Umbilical cord (tissue), 2 donors: ENCODE data around the gene MRPL48. TPM values are rescaled to one million over a fixed set of nuclear protein-coding genes. Genes with fewer than 3 reads are reported as not detected.
"Not testable (repeated sequence)": the region's sequence is repeated elsewhere in the genome, so short reads cannot be mapped to it uniquely, and the experiment has no call there.

Experiments used
- DNase-seq: peaks from one replicate; pipeline ENCODE4 v3.0.0-alpha.2; 2015; ENCODE audit warnings: low spot score
- total RNA-seq: library from RNA; depleted of rRNA; stranded (reverse); fragments of >200 nt; gene quantifications from one replicate; pipeline ENCODE4 v1.2.3, GENCODE V29; 2014; ENCODE audit warnings: low replicate concordance; ENCODE audit not compliant: insufficient read depth

Gene MRPL48
- 22.1 TPM for total RNA-seq

DNA sequence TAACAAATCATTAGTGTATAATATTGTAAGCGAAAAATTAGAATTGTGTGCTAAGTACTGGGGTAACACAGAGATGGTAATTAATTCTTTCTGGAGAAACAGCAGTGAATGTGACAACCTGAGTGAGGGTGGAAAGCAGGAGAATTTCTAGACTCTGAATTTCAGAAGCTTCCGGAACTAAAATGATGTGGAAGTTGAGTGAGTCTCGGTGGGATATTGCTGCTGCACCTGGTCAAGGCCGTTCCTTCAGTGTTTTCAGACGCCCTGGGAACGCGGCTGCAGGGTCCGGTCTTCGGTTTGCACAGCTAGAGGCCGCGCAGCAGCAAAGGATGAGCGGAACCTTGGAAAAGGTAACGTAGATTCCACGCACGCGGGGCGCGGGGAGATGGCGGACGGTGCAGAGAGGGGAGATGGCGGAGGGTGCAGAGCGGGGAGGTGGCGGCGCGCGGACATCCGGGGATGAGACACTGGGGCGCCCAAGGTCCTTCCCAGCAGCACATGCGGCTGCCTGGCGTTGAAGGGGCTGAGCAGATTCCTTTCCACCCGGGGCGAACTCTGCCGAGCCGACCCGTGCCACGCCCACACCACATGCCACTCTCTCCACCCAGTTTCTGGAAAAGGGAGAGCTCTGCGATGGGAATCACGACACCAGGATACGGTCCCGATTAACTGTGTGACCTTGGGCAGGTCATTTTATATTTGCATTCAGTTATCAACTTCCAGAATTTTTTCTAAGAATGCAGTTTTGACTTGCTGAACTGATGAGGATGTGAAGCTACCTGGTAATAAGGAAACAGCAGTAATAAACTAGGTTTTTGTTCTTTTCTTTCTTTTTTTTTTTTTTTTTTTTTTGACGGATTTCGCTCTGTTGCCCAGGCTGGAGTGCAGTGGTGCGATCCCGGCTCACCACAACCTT is at the start of gene MRPL48:
Gene MRPL48 (plus strand): TSS at position 232 of the 916 bp plus-strand sequence. CDS start 98 bp downstream, at position 330.
- DNase-seq: peak; percentile 96

DNA sequence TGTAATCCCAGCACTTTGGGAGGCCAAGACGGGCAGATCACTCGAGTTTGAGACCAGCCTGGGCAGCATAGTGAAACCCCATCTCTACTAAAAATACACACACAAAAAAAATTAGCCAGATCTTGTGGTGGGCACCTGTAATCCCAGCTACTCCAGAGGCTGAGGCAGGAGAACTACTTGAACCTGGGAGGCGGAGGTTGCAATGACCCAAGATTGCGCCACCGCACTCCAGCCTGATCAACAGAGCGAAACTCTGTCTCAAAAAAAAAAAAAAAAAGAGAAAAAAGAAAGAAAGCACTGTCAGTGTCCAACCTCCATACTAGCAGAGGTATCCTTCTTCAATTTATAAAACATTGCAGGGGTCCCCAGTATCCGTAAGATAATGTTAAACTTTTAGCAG is 44.6 kb upstream of the MRPL48 start:
- no peak for DNase-seq

DNA sequence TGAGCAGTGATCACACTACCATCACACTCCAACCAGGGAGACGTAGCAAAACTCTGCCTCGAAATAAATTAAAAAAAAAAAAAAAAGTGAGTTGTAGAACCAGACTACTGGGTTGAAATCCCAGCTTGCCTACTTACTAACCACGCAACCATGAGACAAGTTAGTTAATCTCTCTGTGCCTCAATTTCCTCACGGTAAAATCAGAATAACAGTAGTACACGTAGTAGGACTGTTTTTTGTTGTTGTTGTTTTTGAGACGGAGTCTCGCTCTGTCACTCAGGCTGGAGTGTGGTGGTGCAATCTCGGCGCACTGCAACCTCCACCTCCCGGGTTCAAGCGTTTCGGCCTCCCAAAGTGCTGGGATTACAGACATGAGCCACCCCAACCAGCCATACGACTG is 41.0 kb upstream of the MRPL48 start:
- DNase-seq: no peak

DNA sequence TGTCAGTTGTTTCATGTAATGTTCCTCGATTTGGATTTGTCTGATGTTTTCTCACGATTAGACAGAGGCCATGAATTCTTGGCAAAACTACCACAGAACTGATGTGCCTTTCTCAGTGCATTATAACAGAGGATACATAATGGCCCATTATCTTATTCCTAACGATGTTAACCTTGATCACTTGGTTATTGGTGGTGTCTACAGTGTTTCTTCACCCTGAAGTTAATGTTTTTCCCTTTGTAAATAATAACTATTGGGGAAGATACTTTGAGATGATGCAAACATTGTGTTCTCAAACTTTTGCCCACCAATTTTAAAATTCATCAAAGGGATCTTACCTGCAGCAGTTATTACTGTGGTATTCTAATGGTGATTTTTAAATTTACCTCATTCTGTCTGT is 39.9 kb upstream of the MRPL48 start:
- DNase-seq: no peak

DNA sequence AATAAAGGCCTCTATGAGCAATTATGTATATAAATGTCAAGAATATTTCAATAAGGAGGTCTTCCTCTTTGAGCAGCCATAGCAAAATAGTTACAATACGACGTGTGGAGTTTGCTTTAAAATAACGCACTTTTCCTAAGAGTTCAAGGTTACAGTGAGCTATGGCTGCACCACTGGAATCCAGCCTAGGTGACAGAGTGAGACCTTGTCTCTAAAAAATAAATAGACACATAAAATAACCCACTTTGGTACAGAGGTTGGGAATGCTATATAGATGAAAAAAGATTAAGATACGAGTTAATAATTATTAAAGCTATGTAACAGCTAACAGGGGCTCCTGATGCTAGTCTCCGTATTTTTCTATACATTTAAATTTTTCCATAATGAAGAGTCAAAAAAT is 39.4 kb upstream of the MRPL48 start:
- DNase-seq: no peak

DNA sequence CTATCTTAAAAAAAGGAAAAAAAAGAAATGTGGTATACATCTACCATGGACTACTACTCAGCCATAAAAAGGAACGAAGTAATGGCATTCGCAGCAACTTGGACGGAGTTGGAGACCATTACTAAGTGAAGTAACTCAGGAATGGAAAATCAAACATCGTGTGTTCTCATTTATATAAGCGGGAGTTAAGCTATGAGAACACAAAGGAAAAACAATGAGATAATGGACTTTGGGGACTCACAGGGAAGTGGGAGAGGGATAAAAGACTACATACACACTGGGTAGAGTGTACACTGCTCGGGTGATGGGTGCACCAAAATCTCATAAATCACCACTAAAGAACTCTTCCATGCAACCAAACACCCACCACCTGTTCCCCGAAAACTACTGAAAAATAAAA is 38.6 kb upstream of the MRPL48 start:
- DNase-seq: no peak

DNA sequence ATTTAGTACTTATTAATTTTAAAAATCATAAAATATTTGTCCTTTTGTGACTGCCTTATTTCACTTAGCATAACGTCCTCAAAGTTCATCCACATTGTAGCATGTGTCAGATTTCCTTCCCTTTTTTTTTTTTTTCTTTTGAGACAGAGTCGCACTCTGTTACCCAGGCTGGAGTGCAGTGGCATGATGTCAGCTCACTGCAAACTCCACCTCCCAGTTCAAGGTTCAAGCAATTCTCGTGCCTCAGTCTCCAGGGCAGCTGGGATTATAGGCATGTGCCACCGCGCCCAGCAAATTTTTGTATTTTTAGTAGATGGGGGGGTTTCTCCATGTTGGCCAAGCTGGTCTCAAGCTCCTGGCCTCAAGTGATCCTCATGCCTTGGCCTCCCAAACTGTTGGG is 37.4 kb upstream of the MRPL48 start:
- DNase-seq: no peak

DNA sequence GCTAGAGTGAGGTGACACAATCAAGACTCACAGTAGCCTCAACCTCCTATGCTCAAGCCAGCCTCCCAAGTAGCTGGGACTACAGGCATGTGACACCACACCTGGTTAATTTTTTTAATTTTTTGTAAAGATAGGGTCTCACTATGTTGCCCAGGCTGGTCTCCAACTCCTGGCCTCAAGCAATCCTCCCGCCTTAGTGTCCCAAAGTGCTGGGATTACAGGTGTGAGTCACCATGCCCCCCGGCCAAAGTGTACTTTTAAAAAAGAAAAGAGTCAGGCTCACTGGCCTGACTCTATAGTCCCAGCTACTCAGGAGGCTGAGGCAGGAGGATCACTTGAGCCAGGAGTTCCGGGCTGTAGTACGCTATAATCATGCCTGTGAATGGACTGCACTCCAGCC is 36.8 kb upstream of the MRPL48 start:
- not testable (repeated sequence) for DNase-seq

DNA sequence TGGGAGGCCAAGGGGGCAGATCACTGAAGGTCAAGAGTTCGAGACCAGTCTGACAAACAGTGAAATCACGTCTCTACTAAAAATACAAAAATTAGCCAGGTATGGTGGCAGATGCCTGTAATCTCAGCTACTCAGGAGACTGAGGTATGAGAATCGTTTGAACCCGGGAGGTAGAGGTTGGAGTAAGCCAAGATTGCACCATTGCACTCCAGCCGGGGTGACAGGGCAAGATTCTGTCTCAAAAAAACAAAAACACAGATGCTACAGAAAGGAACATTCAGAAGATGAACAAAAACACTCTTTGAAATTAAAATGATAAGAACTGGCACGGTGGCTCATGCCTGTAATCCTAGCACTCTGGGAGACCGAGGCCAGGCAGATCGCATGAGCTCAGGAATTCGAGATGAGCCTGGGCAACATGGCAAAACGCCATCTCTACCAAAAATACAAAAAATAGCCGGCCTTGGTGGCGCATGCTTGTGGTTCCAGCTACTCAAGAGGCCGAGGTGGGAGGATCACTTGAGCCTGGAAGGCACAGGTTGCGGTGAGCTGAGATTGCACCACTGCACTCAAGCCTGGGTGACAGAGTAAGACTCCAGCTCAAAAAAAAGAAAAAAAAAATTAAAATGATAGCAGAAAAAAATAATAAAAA is 35.3 kb upstream of the MRPL48 start:
- no peak for DNase-seq

DNA sequence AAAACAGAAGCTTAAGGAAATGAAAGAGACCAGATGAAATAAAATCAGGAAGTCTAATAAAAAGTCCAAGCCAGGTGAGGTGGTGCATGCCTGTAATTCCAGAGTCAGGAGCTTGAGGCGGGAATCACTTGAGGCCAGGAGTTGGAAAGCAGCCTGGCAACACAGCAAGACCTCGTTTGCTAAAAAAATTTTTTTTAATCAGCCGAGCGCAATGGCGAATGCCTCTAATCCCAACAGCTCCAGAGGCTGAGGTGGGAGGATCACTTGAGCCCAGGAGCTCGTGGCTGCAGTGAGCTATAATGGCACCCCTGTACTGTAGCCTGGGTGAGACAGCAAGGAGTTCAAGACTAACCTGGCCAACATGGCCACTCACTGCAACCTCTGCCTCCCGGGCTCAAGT is 34.8 kb upstream of the MRPL48 start:
- no peak for DNase-seq

DNA sequence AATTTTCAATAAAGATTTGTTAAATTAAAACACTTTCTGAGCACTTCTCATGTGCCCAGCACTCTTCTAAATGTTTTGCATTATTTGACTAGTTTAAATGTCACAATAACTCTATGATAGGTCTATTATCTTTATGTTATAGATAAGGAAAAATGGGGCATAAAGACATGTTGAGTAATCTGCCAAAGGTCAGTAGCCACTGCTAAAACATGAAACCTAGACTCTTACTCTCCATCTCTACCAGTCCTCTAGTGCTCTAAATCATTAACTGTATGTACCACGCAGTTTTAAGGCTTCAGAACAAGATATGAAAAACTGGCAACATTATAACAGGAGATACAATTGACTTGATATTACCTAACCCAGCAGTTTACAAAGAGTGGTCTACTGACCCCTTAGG is 33.7 kb upstream of the MRPL48 start:
- no peak for DNase-seq

DNA sequence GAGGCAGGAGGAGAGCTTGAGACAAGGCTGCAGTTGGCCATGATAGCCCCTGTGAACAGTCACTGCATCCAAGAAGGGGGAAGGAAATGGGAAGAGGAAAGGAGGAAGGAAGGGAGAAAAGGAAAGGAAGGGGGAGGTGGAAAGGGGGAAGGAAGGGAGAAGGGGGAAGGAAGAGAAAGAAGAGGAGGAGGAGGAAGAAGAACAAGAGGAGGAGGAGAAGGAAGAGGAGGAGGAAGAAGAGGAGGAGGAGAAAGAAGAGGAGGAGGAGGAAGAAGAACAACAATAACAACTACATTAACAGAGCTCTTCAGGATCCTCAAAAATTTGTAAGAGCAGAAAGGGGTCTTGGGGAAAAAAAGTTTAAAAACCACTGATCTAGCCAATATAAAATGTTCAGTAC is 32.0 kb upstream of the MRPL48 start:
- DNase-seq: no peak

DNA sequence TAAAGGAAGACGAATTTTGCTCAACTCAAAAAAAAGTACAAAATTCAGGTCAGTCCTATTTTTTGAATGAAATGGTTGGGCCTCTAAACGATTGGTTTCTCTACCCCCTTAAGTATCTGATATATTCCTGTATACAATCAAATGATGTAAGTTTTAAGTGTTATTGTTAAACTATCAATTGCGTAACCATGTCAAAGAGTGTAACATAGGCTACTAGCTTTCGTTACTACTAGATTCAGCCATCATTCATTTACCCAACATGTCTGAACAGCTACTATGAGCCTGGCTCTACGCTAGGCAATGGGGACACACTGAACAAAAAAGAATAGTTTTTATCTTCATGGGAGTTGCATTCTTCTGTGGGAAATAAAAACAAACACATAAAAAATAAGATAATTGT is 30.1 kb upstream of the MRPL48 start:
- DNase-seq: no peak

DNA sequence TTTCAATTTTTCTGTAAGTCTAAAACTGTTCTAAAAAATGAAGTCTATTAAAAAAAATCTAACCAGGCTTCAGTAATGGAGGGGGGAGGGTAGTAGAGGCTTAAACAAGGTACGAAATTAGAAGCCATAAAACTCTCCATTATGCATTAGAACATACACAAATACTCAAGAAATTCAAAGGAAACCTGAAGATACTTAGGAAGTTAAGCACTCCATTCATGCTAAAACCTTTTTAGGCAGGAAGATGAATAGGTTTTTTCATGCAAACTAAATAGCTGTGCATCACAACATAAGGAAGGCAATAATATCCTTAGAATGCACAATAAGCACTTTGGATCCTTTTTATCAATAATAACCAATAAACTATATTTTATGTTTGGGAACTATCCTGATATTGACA is 29.2 kb upstream of the MRPL48 start:
- DNase-seq: no peak

DNA sequence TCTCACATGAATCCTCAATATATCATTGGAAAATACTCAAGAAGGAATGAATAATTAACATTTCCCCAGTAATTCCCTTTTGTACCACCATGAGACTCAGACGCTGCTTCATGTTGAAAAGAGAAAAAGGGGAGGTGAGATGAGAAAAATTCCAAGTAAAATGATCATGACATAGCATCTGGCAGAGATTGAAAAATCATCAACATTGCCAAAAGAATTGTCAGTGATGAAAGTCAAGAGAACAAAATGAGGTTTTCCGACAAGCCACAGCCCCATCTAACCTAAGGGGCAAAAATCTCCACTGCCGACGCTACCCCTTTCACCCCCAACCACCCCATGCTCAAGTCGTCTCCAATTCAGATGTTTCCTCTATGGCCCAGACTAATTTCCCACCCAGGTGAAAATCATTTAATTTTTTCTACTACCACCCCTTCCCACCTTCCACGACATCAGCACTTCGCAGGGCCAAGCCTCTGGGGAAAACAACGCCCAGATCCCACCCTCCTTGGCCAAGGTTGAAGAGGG is 28.0 kb upstream of the MRPL48 start:
- peak; percentile 40 for DNase-seq

DNA sequence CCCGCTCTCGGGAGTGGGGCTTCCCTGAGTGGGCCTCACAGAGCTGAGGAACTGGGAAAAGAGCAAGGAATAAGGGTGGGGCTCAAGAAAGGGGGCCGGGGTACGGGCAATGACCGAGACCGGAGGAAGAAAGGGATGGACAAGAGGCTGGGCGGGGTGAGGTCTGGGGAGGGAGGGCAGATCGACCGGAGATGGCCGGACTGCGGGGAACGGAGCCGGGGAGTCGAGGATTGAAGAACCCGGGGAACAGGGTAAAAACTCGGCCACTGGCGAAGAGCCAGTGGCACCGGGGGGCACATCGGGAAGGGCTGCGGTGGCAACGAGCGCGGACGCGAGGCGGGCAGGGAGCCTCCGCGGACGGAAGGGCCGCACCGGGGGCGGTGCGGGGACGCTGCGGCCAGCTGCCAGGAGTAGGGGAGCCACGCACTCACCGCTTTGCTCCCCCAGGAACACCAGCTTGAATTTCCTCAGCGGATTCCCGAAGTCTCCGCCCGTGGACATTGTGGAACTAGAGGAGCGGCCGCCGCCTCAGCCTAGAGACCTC is 27.5 kb upstream of the MRPL48 start:
- DNase-seq: peak; percentile 84

DNA sequence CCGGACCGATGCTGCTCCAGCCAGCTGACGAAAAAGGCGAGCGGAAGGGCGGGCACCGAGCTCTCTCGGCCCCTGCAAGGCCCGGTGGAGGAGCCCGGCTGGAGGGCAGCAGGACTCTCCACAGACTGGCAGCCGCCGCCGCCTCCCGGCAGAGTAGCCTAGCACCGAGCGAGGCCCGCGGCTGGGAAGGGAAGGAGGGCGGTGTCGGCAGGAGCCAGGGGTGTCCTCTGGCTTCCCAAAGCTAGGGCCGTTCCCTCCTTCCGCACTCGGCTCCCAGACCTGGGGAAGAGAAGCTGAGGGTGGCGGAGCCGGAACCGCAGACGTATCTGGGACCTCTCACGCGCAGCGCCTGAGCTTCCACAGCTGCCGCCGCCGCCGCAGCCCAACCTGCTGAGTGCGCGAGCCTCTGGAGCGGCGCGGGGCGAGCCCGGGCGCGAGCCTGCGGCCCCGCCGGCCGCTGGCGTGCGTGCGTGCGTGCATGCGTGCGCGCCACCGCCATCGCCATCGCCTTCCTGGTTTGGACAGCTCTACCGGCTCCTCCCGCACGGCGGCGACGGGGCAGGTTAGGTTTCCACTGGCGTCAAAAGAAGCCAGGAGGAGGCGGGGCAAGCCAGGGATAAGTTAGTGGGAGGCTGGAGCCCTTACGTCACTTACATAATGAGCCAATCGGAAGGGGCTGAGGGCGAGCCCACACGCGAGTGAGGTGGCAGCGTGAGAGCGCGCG is 26.8 kb upstream of the MRPL48 start, which contains the start of gene RAB6A:
Gene RAB6A (minus strand): TSS at position 396 of the 724 bp plus-strand sequence. CDS start 439 bp downstream, outside the sequence.
- DNase-seq: peak; percentile 100

DNA sequence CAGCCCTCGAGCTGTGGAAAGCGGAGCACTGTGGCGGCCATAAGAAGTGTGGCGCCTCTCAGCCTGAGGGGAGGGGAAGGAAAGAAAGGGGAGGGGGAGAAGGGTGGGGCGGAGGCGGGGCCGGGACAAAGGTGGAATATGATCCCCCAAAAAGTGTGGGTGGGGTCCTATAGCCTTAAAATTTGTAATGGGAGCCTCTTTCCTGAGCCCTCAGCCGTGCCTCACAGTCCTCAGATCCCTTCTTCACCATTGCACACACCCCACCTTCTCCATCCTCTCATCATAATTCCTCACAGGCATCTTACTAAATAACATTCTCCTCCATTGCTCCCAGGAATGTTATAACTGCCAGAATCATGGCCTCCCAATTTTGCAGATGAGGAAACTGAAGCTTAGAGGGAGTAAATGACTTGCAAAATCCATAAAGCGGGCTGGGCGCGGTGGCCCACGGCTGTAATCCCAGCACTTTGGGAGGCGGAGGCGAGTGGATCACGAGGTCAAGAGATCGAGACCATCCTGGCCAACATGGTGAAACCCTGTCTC is 26.2 kb upstream of the MRPL48 start:
- DNase-seq: no peak

DNA sequence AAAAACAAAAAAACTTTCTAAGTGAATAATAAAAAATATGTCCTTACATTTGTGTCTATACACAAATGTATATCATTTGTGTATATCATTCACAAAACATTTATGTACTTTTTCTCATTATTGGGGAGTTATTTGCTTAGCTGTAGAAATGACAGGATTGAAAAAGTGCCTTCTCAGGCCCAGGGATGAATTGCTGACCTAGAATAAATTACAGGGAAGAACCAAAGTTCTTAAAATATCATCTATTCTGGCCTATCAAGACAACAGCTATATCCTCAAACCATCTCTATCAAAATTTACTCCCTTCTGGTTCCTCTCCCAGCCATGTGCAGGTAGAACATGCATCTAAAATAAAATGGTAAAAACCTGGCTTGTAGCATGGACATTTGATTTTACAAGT is 24.9 kb upstream of the MRPL48 start:
- DNase-seq: no peak

DNA sequence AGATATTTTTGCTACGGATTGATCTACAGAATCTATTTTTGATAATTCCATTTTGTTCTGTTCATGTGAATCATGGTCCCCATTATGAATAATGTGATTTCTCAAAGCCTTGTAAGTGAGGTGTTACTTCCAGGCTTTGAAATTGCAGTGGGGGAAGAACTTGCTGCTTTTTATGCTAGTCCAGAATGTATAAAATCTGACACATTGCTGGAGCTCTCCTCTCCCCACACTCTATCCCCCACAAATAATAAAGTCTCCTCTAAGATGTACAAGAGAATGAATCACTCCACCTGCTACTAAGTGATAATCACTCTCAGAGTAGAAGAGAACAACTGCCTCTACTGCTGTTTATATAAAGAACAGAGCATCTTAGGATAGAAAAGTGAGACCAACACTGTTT is 20.9 kb upstream of the MRPL48 start:
- no peak for DNase-seq

DNA sequence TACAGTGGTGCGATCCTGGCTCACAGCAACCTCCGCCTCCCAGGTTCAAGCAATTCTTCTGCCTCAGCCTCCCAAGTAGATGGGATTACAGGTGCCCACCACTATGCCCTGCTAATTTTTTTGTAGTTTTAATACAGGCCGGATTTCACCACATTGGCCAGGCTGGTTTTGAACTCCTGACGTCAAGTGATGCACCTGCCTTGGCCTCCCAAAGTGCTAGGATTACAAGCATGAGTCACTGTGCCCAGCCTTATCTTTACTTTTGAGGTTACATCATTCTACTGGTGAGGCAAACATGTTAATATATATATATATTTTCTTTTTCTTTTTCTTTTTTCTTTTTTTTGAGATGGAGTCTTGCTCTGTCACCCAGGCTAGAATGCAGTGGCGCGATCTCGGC is 16.9 kb upstream of the MRPL48 start:
- DNase-seq: not testable (repeated sequence)
